ENCODE measurements around the gene NAT16. TPM values are rescaled to one million over a fixed set of nuclear protein-coding genes. Genes with fewer than 3 reads are reported as not detected.

Gene NAT16
- total RNA-seq, 3 donors from 2014 or later, result not detected

- Histone ChIP-seq H3K4me3 (no peak overlapping the region), H3K9me3 (no peaks in the 10 kb centered on the region), H3K36me3 (ENCODE audit: low read depth) (no peaks in the 10 kb centered on the region), H3K4me1 (ENCODE audit: low read depth) (peaks cover 32% of the 10 kb centered on the region)
- intact Hi-C loops (cut with DNase I, micrococcal nuclease), result no loop called here
- peak; percentile 65 for ATAC-seq
- TF ChIP-seq, protein P1, sequence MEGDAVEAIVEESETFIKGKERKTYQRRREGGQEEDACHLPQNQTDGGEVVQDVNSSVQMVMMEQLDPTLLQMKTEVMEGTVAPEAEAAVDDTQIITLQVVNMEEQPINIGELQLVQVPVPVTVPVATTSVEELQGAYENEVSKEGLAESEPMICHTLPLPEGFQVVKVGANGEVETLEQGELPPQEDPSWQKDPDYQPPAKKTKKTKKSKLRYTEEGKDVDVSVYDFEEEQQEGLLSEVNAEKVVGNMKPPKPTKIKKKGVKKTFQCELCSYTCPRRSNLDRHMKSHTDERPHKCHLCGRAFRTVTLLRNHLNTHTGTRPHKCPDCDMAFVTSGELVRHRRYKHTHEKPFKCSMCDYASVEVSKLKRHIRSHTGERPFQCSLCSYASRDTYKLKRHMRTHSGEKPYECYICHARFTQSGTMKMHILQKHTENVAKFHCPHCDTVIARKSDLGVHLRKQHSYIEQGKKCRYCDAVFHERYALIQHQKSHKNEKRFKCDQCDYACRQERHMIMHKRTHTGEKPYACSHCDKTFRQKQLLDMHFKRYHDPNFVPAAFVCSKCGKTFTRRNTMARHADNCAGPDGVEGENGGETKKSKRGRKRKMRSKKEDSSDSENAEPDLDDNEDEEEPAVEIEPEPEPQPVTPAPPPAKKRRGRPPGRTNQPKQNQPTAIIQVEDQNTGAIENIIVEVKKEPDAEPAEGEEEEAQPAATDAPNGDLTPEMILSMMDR (IDR thresholded peaks at IDR 0.05), result no peak
- DNase-seq, result peak; percentile 45 to 74 (median 74)
Observed at GRCh38 chr7:101162551-101163278, 17.4 kb downstream of the NAT16 start.

DNA sequence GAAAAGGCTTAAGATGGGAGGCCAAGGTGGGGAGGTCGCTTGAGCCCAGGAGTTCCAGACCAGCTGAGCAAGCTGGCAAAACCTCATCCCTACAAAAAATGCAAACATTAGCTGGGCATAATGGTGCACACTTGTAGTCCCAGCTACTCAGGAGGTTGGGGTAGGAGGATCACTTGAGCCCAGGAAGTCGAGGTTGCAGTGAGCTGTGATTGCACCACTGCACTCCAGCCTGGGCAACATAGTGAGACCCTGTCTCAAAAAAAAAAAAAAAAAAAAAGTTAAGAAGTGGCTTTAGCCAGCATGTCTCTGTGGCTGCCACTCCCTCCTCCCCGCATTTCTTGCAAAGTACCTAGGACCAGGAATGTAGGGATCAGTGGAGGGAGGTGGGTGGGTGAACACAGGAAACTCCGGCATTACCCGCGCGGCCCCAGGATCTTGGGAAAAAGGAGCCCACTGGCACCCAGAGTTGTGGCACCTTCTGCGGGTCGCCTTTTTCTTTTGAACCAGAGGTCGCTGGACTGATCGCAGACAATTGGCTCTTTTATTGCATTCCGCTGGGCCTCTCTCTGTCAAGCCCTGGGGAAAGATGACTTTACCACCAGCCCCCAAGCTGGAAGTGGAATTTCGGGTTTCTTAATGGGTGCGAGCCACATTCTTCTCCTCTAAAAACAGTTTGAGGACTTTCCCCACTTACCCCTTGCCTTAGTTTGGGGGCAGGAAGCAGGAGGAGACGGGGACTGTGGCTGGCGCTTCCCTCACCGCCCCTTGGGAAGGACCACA is 18.2 kb downstream of the NAT16 start:
- ATAC-seq (no peak), DNase-seq (no peak)
- Histone ChIP-seq H3K36me3 (ENCODE audit: low read depth) (no peaks in the 10 kb centered on the region), H3K4me3 (no peak overlapping the region), H3K4me1 (ENCODE audit: low read depth) (peaks cover 38% of the 10 kb centered on the region), H3K9me3 (no peaks in the 10 kb centered on the region)
- intact Hi-C loops (cut with DNase I, micrococcal nuclease), result no loop called here
- TF ChIP-seq, protein P1 (IDR thresholded peaks at IDR 0.05), result no peak

- TF ChIP-seq, protein P1 (IDR thresholded peaks at IDR 0.05), result no peak
- DNase-seq, result no peak
- Histone ChIP-seq H3K4me1 (ENCODE audit: low read depth) (peaks cover 36% of the 10 kb centered on the region), H3K4me3 (no peak overlapping the region), H3K9me3 (no peaks in the 10 kb centered on the region), H3K36me3 (ENCODE audit: low read depth) (no peaks in the 10 kb centered on the region)
- intact Hi-C loops (cut with DNase I, micrococcal nuclease), result no loop called here
- peak; percentile 15 for ATAC-seq
Observed at GRCh38 chr7:101160910-101161309, 19.2 kb downstream of the NAT16 start.

DNA sequence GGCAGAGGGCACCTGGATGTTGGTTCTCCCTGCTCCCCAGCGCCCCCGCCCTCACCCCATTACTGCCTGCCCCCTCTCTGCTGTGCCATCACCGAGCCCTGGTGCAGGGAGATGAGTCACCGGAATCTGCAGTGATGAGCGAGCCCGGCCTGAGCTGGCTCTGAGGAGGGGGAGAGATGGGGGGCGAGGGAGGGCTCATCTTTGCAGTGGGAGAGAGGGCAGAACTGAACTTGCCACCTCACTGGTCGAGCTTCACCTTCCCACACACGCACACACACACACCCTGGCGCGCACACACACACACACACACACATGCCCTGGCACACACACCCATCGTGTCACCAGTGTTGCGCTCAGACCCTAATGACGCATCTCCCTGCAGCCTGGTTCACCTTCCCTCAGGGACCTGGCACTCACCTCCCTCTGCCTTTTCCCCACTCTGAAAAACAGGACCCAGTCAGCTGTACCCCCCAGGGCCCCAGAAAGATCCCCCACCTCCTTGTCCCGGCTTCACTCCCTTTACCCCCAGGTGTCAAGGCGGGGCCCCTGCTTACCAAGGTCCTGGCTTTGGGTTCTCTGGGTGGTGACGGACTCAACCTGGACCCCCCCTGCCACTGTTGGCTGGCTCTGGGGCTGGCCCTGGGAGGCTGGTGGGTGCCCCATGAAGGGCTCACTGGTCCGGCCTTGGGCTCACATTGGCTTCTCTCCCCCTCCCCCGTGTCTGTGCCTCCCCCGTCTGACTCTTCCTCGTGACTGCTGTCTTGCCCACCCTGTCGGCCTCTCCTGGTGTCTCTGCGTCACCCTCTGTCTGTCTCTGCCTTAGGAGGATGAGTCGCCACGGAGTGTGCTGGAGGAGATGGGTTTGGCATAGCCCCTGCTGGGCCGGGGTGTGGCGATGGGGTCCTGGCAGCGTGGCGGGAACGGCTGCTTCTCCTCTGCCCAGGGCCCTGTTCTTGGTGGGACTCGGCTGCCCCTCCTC is 20.1 kb downstream of the NAT16 start:
- DNase-seq, result no peak

More for the DNA sequence above, 20.1 kb downstream of the NAT16 start:
- Histone ChIP-seq H3K36me3 (ENCODE audit: low read depth) (no peaks in the 10 kb centered on the region), H3K4me1 (ENCODE audit: low read depth) (peaks cover 32% of the 10 kb centered on the region), H3K9me3 (no peaks in the 10 kb centered on the region), H3K4me3 (no peak overlapping the region)
- intact Hi-C loops (cut with DNase I, micrococcal nuclease), result loop anchor here in 1 of 2 donors (10.0 kb wide), 1 partner anchor 125 kb away; no protein-coding TSS in a partner anchor
- no peak for ATAC-seq
- TF ChIP-seq, protein P1 (IDR thresholded peaks at IDR 0.05), result no peak

All from mucosa of descending colon (tissue), 3 donors.